Endothelial cell of umbilical vein (primary cell): ENCODE results near the gene EXOSC6. TPM values are rescaled to one million over a fixed set of nuclear protein-coding genes. Genes with fewer than 3 reads are reported as not detected.

Source experiments
- BruUV-seq: library from RNA; stranded (reverse); fragments of 400-500 nt; replicated peaks from 2 replicates; lab custom pipeline; 2021; lab: Mats Ljungman, UMichigan
- CTCF ChIA-PET: fragments of 300-600, 350-600 bp; sonication (Branson Sonifier 250); formaldehyde crosslinking; loops from one replicate; lab custom pipeline; 2021; ENCODE audit warnings: antibody characterized with exemption, inconsistent platforms; lab: Charles Lee
- POLR2A ChIA-PET: fragments of 300-600, 350-600 bp; sonication (Branson Sonifier 250); formaldehyde crosslinking; loops from one replicate; lab custom pipeline; 2021; ENCODE audit warnings: antibody characterized with exemption, inconsistent platforms; lab: Charles Lee
- DNase-seq: peaks from one replicate; pipeline ENCODE4 v3.0.0-alpha.2; 2011; ENCODE audit warnings: low read depth, low spot score
- FAIRE-seq: peaks from 2 replicates; lab custom pipeline; 2011; peaks lifted over from hg19 to GRCh38; lab: Jason Lieb, UNC
- H2AFZ ChIP-seq: 2 replicates; pipeline ENCODE4 v1.6.0; 2012; ENCODE audit warnings: low read depth, low read length, control low read depth, inconsistent platforms
- H3K27ac ChIP-seq: 2 replicates; pipeline ENCODE4 v1.5.1; 2011; ENCODE audit warnings: low read depth, mild to moderate bottlenecking, control low read depth, low read length, moderate library complexity; ENCODE audit not compliant: insufficient read depth
- H3K27me3 ChIP-seq, 2 experiments: 2 replicates each; pipeline versions ENCODE4 v1.6.0 to v1.6.1; 2011; ENCODE audit warnings: low read length in 2 of 2, mixed read lengths in 1 of 2; ENCODE audit not compliant: control insufficient read depth in 2 of 2, insufficient read depth in 2 of 2
- H3K36me3 ChIP-seq, 2 experiments: 2 replicates in 1 of 2; 3 replicates in 1 of 2; pipeline ENCODE4 v1.5.1; 2011; ENCODE audit warnings: low read length in 2 of 2, mild to moderate bottlenecking in 1 of 2, moderate library complexity in 1 of 2; ENCODE audit not compliant: control insufficient read depth in 2 of 2, insufficient read depth in 2 of 2; ENCODE audit errors: extremely low read depth in 1 of 2
- H3K4me1 ChIP-seq: 3 replicates; pipeline ENCODE4 v1.5.1; 2011; ENCODE audit warnings: mild to moderate bottlenecking, low read length; ENCODE audit not compliant: control insufficient read depth, insufficient read depth; ENCODE audit errors: extremely low read depth
- H3K4me2 ChIP-seq: 2 replicates; pipeline ENCODE4 v1.6.1; 2011; ENCODE audit warnings: low read length, control low read depth, mixed read lengths; ENCODE audit not compliant: insufficient read depth
- H3K4me3 ChIP-seq, 3 experiments: fragments of 200-600 bp in 1 of 3; sonication (generic), shearing (Covaris generic) in 1 of 3; replicated peaks in 1 of 3; 2 replicates each; pipeline ENCODE4 v1.5.1; 2011 to 2016; ENCODE audit warnings: control low read depth in 3 of 3, low read length in 3 of 3, mild to moderate bottlenecking in 2 of 3, inconsistent platforms in 1 of 3, low read depth in 1 of 3, moderate library complexity in 1 of 3; ENCODE audit not compliant: insufficient read depth in 1 of 3
- H3K79me2 ChIP-seq: 2 replicates; pipeline ENCODE4 v1.6.0; 2012; ENCODE audit warnings: low read length, inconsistent platforms; ENCODE audit not compliant: control insufficient read depth, insufficient read depth
- H3K9ac ChIP-seq: replicated peaks from 2 replicates; pipeline ENCODE3; 2011; ENCODE audit warnings: low read length, control low read depth; ENCODE audit not compliant: insufficient read depth; ENCODE audit errors: extremely low read depth
- H3K9me1 ChIP-seq: replicated peaks from 3 replicates; pipeline ENCODE4 v1.6.0; 2011; ENCODE audit warnings: mild to moderate bottlenecking, low read length; ENCODE audit not compliant: control insufficient read depth, insufficient read depth; ENCODE audit errors: extremely low read depth
- H3K9me3 ChIP-seq: replicated peaks from 2 replicates; pipeline ENCODE4 v1.5.1; 2012; ENCODE audit warnings: low read length, inconsistent platforms; ENCODE audit not compliant: control insufficient read depth, insufficient read depth
- H4K20me1 ChIP-seq: replicated peaks from 2 replicates; pipeline ENCODE3; 2011; ENCODE audit warnings: mild to moderate bottlenecking, low read length; ENCODE audit not compliant: control insufficient read depth, insufficient read depth; ENCODE audit errors: extremely low read depth
- EZH2 ChIP-seq: IDR thresholded peaks from 2 replicates; pipeline ENCODE4 v1.6.1; 2012; ENCODE audit warnings: borderline replicate concordance, low read depth, mild to moderate bottlenecking, moderate library complexity, low read length, inconsistent platforms; ENCODE audit not compliant: severe bottlenecking
- FOS ChIP-seq: IDR thresholded peaks from 2 replicates; pipeline ENCODE4 v1.6.1; 2011; ENCODE audit warnings: mild to moderate bottlenecking, low read length, moderate library complexity, borderline replicate concordance; ENCODE audit not compliant: insufficient read depth
- GATA2 ChIP-seq: IDR thresholded peaks from 2 replicates; pipeline ENCODE4 v1.7.0; 2011; ENCODE audit warnings: low read depth, mild to moderate bottlenecking, moderate library complexity, mixed read lengths, low read length; ENCODE audit not compliant: insufficient read length, insufficient read depth
- POLR2A ChIP-seq: IDR thresholded peaks from 2 replicates; pipeline ENCODE4 v1.6.1; 2012; ENCODE audit warnings: low read depth, mild to moderate bottlenecking, control low read depth, low read length
- dilution Hi-C: fragments of 300-500 bp; cut with MboI; formaldehyde crosslinking; loops from one replicate; pipeline ENCODE4 v1.15.0; 2019; ENCODE audit warnings: low sequenced_read_pairs; ENCODE audit not compliant: extremely low pct_ligation_motif_present
- intact Hi-C: fragments of 100-400 bp; cut with micrococcal nuclease; formaldehyde crosslinking; loops from one replicate; pipeline ENCODE4 v1.10.0; 2022
- polyA plus RNA-seq, 4 experiments: library from polyadenylated mRNA; depleted of rRNA in 3 of 4; stranded (reverse) in 3 of 4; unstranded in 1 of 4; fragments of >200 nt; gene quantifications; 2 replicates each; pipeline versions ENCODE4 v1.2.1 to v1.2.3, GENCODE V29; 2011 to 2012; ENCODE audit warnings: missing spikeins in 1 of 4
- total RNA-seq: library from RNA; stranded (reverse); gene quantifications from 2 replicates; pipeline ENCODE4 v1.2.3, GENCODE V29; 2021
- TF ChIP-seq, protein P1 (sequence below), 2 donors: IDR thresholded peaks; 1 replicate in 1 of 2; 2 replicates in 1 of 2; pipeline ENCODE4 v1.5.1; 2011; ENCODE audit warnings: low read length in 2 of 2, mild to moderate bottlenecking in 2 of 2, moderate library complexity in 2 of 2, control low read depth in 1 of 2, inconsistent platforms in 1 of 2, low read depth in 1 of 2; ENCODE audit not compliant: insufficient read depth in 1 of 2; ENCODE audit errors: extremely low read depth in 1 of 2
- TF ChIP-seq, protein P2 (sequence below): IDR thresholded peaks from 2 replicates; pipeline ENCODE4 v1.6.1; 2011; ENCODE audit not compliant: insufficient read depth, insufficient read length

Gene EXOSC6
- total and polyA plus RNA-seq, 2 donors (not counting 3 experiments of a cell fraction or from before 2014, with no cell fraction given): 12.6 to 29.2 TPM

DNA sequence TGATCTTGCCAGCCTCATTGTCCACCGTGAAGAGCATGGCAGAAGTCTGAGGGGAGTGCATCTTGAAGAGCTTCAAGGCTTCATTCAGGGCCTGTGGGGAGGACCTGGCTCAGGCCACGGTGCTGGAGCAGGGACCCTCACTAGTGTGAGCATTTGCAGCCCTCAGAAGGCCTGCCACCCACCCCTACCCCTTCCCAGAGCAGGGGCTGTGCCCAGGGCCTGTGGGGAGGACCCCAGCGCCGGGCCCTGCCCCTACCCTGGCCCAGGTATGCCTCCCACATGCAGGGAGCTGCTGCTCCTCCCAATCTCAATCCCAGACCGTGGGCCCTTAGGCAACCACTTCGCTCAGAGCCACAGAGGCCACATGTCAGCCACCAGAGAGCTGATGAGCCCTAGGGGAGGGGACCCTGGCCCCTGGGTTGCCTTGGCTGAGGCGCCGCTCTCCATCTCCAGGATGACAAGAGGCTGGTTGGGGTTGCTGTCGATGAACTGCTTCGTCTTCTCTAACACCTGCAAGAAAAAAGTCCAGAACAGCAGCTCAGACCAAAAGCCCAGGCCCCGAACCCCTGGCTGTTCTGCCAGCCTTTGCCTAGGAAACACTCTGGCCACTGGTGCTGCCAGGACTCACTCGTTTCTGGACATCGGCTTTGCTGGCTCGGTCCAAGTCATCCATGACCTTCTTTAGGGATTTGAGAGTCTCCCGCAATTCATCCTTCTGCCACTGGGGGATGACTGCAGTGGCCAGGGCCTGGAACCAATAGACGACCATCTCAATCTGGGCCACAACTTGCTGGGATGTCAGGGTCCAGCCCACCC, 1.8 kb upstream of the EXOSC6 start:
- DNase-seq (peak; percentile 43), FAIRE-seq (peak; percentile 59)
- H3K4me2 ChIP-seq: no peak overlapping the region
- no peaks in the 10 kb centered on the region for H3K27me3 ChIP-seq
- H4K20me1 ChIP-seq: no peaks in the 10 kb centered on the region
- TF ChIP-seq, protein P1, sequence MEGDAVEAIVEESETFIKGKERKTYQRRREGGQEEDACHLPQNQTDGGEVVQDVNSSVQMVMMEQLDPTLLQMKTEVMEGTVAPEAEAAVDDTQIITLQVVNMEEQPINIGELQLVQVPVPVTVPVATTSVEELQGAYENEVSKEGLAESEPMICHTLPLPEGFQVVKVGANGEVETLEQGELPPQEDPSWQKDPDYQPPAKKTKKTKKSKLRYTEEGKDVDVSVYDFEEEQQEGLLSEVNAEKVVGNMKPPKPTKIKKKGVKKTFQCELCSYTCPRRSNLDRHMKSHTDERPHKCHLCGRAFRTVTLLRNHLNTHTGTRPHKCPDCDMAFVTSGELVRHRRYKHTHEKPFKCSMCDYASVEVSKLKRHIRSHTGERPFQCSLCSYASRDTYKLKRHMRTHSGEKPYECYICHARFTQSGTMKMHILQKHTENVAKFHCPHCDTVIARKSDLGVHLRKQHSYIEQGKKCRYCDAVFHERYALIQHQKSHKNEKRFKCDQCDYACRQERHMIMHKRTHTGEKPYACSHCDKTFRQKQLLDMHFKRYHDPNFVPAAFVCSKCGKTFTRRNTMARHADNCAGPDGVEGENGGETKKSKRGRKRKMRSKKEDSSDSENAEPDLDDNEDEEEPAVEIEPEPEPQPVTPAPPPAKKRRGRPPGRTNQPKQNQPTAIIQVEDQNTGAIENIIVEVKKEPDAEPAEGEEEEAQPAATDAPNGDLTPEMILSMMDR (IDR thresholded peaks at IDR 0.05; ENCODE audit: extremely low read depth in 1 of 2, insufficient read depth in 1 of 2, low read depth in 1 of 2, low read length in 2 of 2): peak; percentile 48 to 76
- TF ChIP-seq, protein P2, sequence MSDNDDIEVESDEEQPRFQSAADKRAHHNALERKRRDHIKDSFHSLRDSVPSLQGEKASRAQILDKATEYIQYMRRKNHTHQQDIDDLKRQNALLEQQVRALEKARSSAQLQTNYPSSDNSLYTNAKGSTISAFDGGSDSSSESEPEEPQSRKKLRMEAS: no peak
- TF ChIP-seq EZH2: no peak
- no peak for TF ChIP-seq GATA2
- TF ChIP-seq FOS: no peak
- no peak for TF ChIP-seq POLR2A
- no peak overlapping the region for H3K9ac ChIP-seq
- no peaks in the 10 kb centered on the region for H3K9me3 ChIP-seq
- H3K9me1 ChIP-seq: no peaks in the 10 kb centered on the region
- peaks cover 23% of the 10 kb centered on the region for H3K79me2 ChIP-seq
- no peak overlapping the region for H3K4me3 ChIP-seq
- H3K4me1 ChIP-seq: peaks cover 3% of the 10 kb centered on the region
- no peak overlapping the region for H3K27ac ChIP-seq
- ChIA-PET CTCF (interaction anchor here (0.5 to 1.8 kb wide), 6 partner anchors 14 to 186 kb away, joined by 3 to 6 read pairs (median 4); partner anchors contain the start of gene ST3GAL2), POLR2A (no interaction called here)
- dilution Hi-C loops (no loop called here), intact Hi-C loops (no loop called here)
- peaks cover 15 to 49% of the 10 kb centered on the region in 2 experiments for H3K36me3 ChIP-seq
- BruUV-seq: no TSS peak
- H2AFZ ChIP-seq: no peak overlapping the region
